Measurements from ENCODE around the gene TNFSF18. TPM values are rescaled to one million over a fixed set of nuclear protein-coding genes. Genes with fewer than 3 reads are reported as not detected.

The TNFSF18 gene
- total RNA-seq, 1 experiment from 2014 or later = not detected

DNA sequence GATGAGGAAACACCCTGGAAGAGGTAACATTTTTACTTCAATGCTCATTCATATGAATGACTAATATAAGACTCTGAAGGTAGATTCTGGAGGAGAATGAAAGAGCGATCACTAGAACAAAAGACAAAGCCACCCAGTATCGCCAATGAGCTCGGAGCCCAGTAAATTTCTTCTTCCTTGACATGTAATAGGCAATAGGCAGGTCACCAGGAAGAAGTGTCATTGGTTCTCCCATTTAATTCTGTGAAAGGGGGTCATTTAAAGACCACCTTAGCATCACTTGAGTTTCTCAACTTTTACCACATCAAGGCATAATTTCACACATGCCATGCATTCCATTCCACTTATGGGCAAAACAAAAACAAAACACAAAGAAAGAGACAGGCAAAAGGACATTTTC, 7.9 kb downstream of the TNFSF18 start:
- ATAC-seq (peak; percentile 65; the same call in 1 of the 2 replicates), DNase-seq (ENCODE audit: low read depth, low spot score) (no peak)
- Histone ChIP-seq H3K27ac (ENCODE audit: low read length) (no peak overlapping the region), H3K36me3 (ENCODE audit: control insufficient read depth, insufficient read depth, low read length) (no peaks in the 10 kb centered on the region), H3K4me1 (ENCODE audit: control insufficient read depth, insufficient read depth, low read length) (no peaks in the 10 kb centered on the region), H3K27me3 (ENCODE audit: control insufficient read depth, insufficient read depth, low read length) (no peaks in the 10 kb centered on the region), H3K9me3 (ENCODE audit: control insufficient read depth, insufficient read depth, low read depth, low read length) (no peaks in the 10 kb centered on the region), H3K4me3 (ENCODE audit: low read depth in 2 of 2, low read length in 2 of 2) (no peak overlapping the region)
- CTCF ChIA-PET = no interaction called here
- no TSS peak for BruUV-seq (replicated peaks)
- TF ChIP-seq POLR2AphosphoS5 (IDR thresholded peaks at IDR 0.05; ENCODE audit: low read depth, low read length) (no peak), TCF7L2 (IDR thresholded peaks at IDR 0.05; ENCODE audit: low read depth, low read length) (no peak), SIN3A (IDR thresholded peaks at IDR 0.05; ENCODE audit: borderline replicate concordance, insufficient read depth, low read depth, low read length) (no peak)
- TF ChIP-seq, protein P1, sequence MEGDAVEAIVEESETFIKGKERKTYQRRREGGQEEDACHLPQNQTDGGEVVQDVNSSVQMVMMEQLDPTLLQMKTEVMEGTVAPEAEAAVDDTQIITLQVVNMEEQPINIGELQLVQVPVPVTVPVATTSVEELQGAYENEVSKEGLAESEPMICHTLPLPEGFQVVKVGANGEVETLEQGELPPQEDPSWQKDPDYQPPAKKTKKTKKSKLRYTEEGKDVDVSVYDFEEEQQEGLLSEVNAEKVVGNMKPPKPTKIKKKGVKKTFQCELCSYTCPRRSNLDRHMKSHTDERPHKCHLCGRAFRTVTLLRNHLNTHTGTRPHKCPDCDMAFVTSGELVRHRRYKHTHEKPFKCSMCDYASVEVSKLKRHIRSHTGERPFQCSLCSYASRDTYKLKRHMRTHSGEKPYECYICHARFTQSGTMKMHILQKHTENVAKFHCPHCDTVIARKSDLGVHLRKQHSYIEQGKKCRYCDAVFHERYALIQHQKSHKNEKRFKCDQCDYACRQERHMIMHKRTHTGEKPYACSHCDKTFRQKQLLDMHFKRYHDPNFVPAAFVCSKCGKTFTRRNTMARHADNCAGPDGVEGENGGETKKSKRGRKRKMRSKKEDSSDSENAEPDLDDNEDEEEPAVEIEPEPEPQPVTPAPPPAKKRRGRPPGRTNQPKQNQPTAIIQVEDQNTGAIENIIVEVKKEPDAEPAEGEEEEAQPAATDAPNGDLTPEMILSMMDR (IDR thresholded peaks at IDR 0.05) = no peak
- intact Hi-C loops (cut with micrococcal nuclease; ENCODE audit: unreplicated experiment) (no loop called here), in situ Hi-C loops (cut with HindIII; ENCODE audit: low pct_unique_long_range_greater_than_20kb, low sequenced_read_pairs) (no loop called here)
- POLR2A ChIA-PET = no interaction called here

DNA sequence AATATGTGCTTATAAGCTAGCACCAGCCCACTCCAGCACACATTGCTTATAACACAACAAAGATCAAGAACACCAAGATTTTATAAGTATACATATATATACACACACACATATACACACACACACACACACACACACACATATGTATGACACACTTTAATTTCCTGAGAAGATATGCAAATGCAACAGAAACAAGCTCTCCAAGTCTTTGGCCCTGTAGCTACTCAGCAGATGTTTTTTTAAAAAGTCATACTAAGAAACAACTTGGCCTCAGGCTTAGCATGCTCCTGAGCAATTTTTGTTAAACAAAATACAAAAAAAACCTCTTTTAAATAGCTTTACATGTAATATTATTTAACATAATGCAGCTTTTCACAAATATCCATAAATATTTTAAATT, 11.1 kb downstream of the TNFSF18 start:
- Histone ChIP-seq H3K27me3 (ENCODE audit: control insufficient read depth, insufficient read depth, low read length) (no peaks in the 10 kb centered on the region), H3K4me1 (ENCODE audit: control insufficient read depth, insufficient read depth, low read length) (no peaks in the 10 kb centered on the region), H3K4me3 (ENCODE audit: low read depth in 2 of 2, low read length in 2 of 2) (no peak overlapping the region), H3K9me3 (ENCODE audit: control insufficient read depth, insufficient read depth, low read depth, low read length) (no peaks in the 10 kb centered on the region), H3K36me3 (ENCODE audit: control insufficient read depth, insufficient read depth, low read length) (no peaks in the 10 kb centered on the region), H3K27ac (ENCODE audit: low read length) (no peak overlapping the region)
- ATAC-seq = no peak
- ChIA-PET POLR2A (no interaction called here), CTCF (interaction anchor here (0.7 kb wide), 1 partner anchor 266 kb away, joined by 4 read pairs; no protein-coding TSS in a partner anchor)
- TF ChIP-seq, protein P1 (IDR thresholded peaks at IDR 0.05) = no peak
- no peak for TF ChIP-seq SIN3A (IDR thresholded peaks at IDR 0.05; ENCODE audit: borderline replicate concordance, insufficient read depth, low read depth, low read length)
- TF ChIP-seq, protein P2, sequence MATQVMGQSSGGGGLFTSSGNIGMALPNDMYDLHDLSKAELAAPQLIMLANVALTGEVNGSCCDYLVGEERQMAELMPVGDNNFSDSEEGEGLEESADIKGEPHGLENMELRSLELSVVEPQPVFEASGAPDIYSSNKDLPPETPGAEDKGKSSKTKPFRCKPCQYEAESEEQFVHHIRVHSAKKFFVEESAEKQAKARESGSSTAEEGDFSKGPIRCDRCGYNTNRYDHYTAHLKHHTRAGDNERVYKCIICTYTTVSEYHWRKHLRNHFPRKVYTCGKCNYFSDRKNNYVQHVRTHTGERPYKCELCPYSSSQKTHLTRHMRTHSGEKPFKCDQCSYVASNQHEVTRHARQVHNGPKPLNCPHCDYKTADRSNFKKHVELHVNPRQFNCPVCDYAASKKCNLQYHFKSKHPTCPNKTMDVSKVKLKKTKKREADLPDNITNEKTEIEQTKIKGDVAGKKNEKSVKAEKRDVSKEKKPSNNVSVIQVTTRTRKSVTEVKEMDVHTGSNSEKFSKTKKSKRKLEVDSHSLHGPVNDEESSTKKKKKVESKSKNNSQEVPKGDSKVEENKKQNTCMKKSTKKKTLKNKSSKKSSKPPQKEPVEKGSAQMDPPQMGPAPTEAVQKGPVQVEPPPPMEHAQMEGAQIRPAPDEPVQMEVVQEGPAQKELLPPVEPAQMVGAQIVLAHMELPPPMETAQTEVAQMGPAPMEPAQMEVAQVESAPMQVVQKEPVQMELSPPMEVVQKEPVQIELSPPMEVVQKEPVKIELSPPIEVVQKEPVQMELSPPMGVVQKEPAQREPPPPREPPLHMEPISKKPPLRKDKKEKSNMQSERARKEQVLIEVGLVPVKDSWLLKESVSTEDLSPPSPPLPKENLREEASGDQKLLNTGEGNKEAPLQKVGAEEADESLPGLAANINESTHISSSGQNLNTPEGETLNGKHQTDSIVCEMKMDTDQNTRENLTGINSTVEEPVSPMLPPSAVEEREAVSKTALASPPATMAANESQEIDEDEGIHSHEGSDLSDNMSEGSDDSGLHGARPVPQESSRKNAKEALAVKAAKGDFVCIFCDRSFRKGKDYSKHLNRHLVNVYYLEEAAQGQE (IDR thresholded peaks at IDR 0.05; ENCODE audit: insufficient read depth in 1 of 2, low read depth in 2 of 2, low read length in 1 of 2) = no peak
- TF ChIP-seq TCF7L2 (IDR thresholded peaks at IDR 0.05; ENCODE audit: low read depth, low read length) = no peak
- no peak for TF ChIP-seq POLR2AphosphoS5 (IDR thresholded peaks at IDR 0.05; ENCODE audit: low read depth, low read length)
- in situ Hi-C loops (cut with HindIII; ENCODE audit: low pct_unique_long_range_greater_than_20kb, low sequenced_read_pairs) = no loop called here
- DNase-seq (ENCODE audit: low read depth, low spot score) = no peak
- BruUV-seq (replicated peaks) = no TSS peak
- intact Hi-C loops (cut with micrococcal nuclease; ENCODE audit: unreplicated experiment) = no loop called here

Data from Panc1 (cell line).